ENCODE data around the gene TMEM145. TPM values are rescaled to one million over a fixed set of nuclear protein-coding genes. Genes with fewer than 3 reads are reported as not detected.

Gene TMEM145
- polyA plus RNA-seq, 1 donor (not counting 4 experiments of a cell fraction or from before 2014, with no cell fraction given): not detected

- Histone ChIP-seq H2AFZ (ENCODE audit: control insufficient read depth, low read length) (no peak overlapping the region), H3K79me2 (ENCODE audit: control insufficient read depth, insufficient read depth, low read length) (no peaks in the 10 kb centered on the region), H3K4me2 (ENCODE audit: control insufficient read depth, extremely low read depth, insufficient read depth, low read depth, low read length) (no peak overlapping the region), H4K20me1 (ENCODE audit: control insufficient read depth, extremely low read depth, insufficient read depth, low read length) (no peaks in the 10 kb centered on the region), H3K36me3 (ENCODE audit: control insufficient read depth in 2 of 2, extremely low read depth in 1 of 2, insufficient read depth in 2 of 2, low read length in 2 of 2) (peaks cover 0 to 5% of the 10 kb centered on the region in 2 experiments), H3K9me3 (ENCODE audit: control insufficient read depth, low read depth, low read length) (no peaks in the 10 kb centered on the region), H3K27ac (ENCODE audit: control insufficient read depth, insufficient read depth, low read length) (no peak overlapping the region), H3K9ac (ENCODE audit: control insufficient read depth, extremely low read depth, insufficient read depth, low read length) (no peak overlapping the region), H3K4me1 (ENCODE audit: control insufficient read depth, extremely low read depth, insufficient read depth, low read length) (no peaks in the 10 kb centered on the region), H3K27me3 (ENCODE audit: control insufficient read depth, extremely low read depth, insufficient read depth, low read length) (no peaks in the 10 kb centered on the region), H3K4me3 (ENCODE audit: control insufficient read depth in 2 of 3, extremely low read depth in 1 of 3, insufficient read depth in 2 of 3, low read depth in 1 of 3, low read length in 3 of 3) (no peak overlapping the region), H3K9me1 (ENCODE audit: control insufficient read depth, extremely low read depth, insufficient read depth, low read length) (no peaks in the 10 kb centered on the region)
- FAIRE-seq (no peak), DNase-seq (ENCODE audit: low read depth, low spot score) (no peak)
- TF ChIP-seq CTCF (optimal IDR thresholded peaks at IDR 0.05 in 1 of 3, IDR thresholded peaks at IDR 0.05 in 1 of 3, conservative IDR thresholded peaks at IDR 0.05 in 1 of 3; ENCODE audit: extremely low read depth in 1 of 3, insufficient read depth in 2 of 3, low read length in 3 of 3): no peak
- TF ChIP-seq EZH2 (IDR thresholded peaks at IDR 0.05; ENCODE audit: low read length): no peak
- dilution Hi-C loops (cut with MboI; ENCODE audit: extremely low pct_ligation_motif_present, low sequenced_read_pairs): no loop called here
These were observed 57.0 kb downstream of the TMEM145 start for GRCh38 chr19:42370068-42370520.

- no peak overlapping the region for H3K4me3 ChIP-seq (ENCODE audit: control insufficient read depth in 2 of 3, extremely low read depth in 1 of 3, insufficient read depth in 2 of 3, low read depth in 1 of 3, low read length in 3 of 3)
- no peaks in the 10 kb centered on the region for H3K9me1 ChIP-seq (ENCODE audit: control insufficient read depth, extremely low read depth, insufficient read depth, low read length)
- FAIRE-seq (no peak), DNase-seq (ENCODE audit: low read depth, low spot score) (no peak)
- H3K27ac ChIP-seq (ENCODE audit: control insufficient read depth, insufficient read depth, low read length): no peak overlapping the region
- no peaks in the 10 kb centered on the region for H4K20me1 ChIP-seq (ENCODE audit: control insufficient read depth, extremely low read depth, insufficient read depth, low read length)
- dilution Hi-C loops (cut with MboI; ENCODE audit: extremely low pct_ligation_motif_present, low sequenced_read_pairs): no loop called here
- H3K9ac ChIP-seq (ENCODE audit: control insufficient read depth, extremely low read depth, insufficient read depth, low read length): no peak overlapping the region
- no peaks in the 10 kb centered on the region for H3K79me2 ChIP-seq (ENCODE audit: control insufficient read depth, insufficient read depth, low read length)
- TF ChIP-seq EZH2 (IDR thresholded peaks at IDR 0.05; ENCODE audit: low read length): no peak
- H3K27me3 ChIP-seq (ENCODE audit: control insufficient read depth, extremely low read depth, insufficient read depth, low read length): no peaks in the 10 kb centered on the region
- no peaks in the 10 kb centered on the region for H3K9me3 ChIP-seq (ENCODE audit: control insufficient read depth, low read depth, low read length)
- no peak overlapping the region for H2AFZ ChIP-seq (ENCODE audit: control insufficient read depth, low read length)
- peaks cover 0 to 5% of the 10 kb centered on the region in 2 experiments for H3K36me3 ChIP-seq (ENCODE audit: control insufficient read depth in 2 of 2, extremely low read depth in 1 of 2, insufficient read depth in 2 of 2, low read length in 2 of 2)
- H3K4me1 ChIP-seq (ENCODE audit: control insufficient read depth, extremely low read depth, insufficient read depth, low read length): no peaks in the 10 kb centered on the region
- no peak overlapping the region for H3K4me2 ChIP-seq (ENCODE audit: control insufficient read depth, extremely low read depth, insufficient read depth, low read depth, low read length)
These were observed 57.6 kb downstream of the TMEM145 start for GRCh38 chr19:42370626-42371175.

Small RNA genes lying within 50 kb of the gene (small RNA-seq; reads per million reads assigned to genes)
- gene MIR8077 (ENCODE audit: insufficient read length in 3 of 3, low read depth in 3 of 3, low replicate concordance in 1 of 3): 0 reads per million in 3 experiments

Other genes starting within 250 kb of the TMEM145 start
- 0.06 to 0.44 TPM (median 0.17 TPM) in 3 replicates for gene GRIK5, start 243.1 kb upstream of the TMEM145 start, polyA plus RNA-seq
- 6.8 to 14.7 TPM (median 13.1 TPM) in 3 replicates for gene ZNF574, start 237.1 kb upstream of the TMEM145 start, polyA plus RNA-seq
- gene POU2F2, start 180.9 kb upstream of the TMEM145 start, polyA plus RNA-seq: 7.0 to 9.6 TPM (median 7.1 TPM) in 3 replicates
- gene DEDD2, start 95.6 kb upstream of the TMEM145 start, polyA plus RNA-seq: 17.1 to 29.8 TPM (median 20.8 TPM) in 3 replicates
- gene ZNF526, start 93.0 kb upstream of the TMEM145 start, polyA plus RNA-seq: 5.0 to 9.3 TPM (median 5.4 TPM) in 3 replicates
- gene GSK3A, start 70.7 kb upstream of the TMEM145 start, polyA plus RNA-seq: 36.9 to 53.3 TPM (median 42.5 TPM) in 3 replicates
- 75.4 to 87.4 TPM (median 83.5 TPM) in 3 replicates for gene ERF, start 58.2 kb upstream of the TMEM145 start, polyA plus RNA-seq
- gene CIC, start 44.1 kb upstream of the TMEM145 start, polyA plus RNA-seq: 3.1 to 11.1 TPM (median 3.8 TPM) in 3 replicates
- 0.25 to 0.88 TPM (median 0.35 TPM) in 3 replicates for gene PRR19, start 11.2 kb upstream of the TMEM145 start, polyA plus RNA-seq
- gene PAFAH1B3, start 10.7 kb upstream of the TMEM145 start, polyA plus RNA-seq: 27.6 to 55.4 TPM (median 28.3 TPM) in 3 replicates
- 4.1 to 7.3 TPM (median 6.1 TPM) in 3 replicates for gene MEGF8, start 12.3 kb downstream of the TMEM145 start, polyA plus RNA-seq
- gene CNFN, start 77.0 kb downstream of the TMEM145 start, polyA plus RNA-seq: 3.0 to 10.2 TPM (median 5.1 TPM) in 3 replicates
- gene LIPE, start 114.1 kb downstream of the TMEM145 start, polyA plus RNA-seq: 5.0 to 9.1 TPM (median 6.1 TPM) in 3 replicates
- gene CXCL17, start 129.6 kb downstream of the TMEM145 start, polyA plus RNA-seq: 0.06 TPM in 1 of 3 replicates, not detected in the others
- 1.4 to 3.3 TPM (median 2.2 TPM) in 3 replicates for gene CEACAM1, start 215.2 kb downstream of the TMEM145 start, polyA plus RNA-seq

Data from keratinocyte (primary cell).